ENCODE data around the gene COG2. TPM values are rescaled to one million over a fixed set of nuclear protein-coding genes. Genes with fewer than 3 reads are reported as not detected.

Gene COG2
- total RNA-seq, 1 experiment from 2014 or later = 35.4 TPM

- in situ Hi-C loops (cut with HindIII; ENCODE audit: low pct_unique_long_range_greater_than_20kb, low sequenced_read_pairs) = no loop called here
- no peak for DNase-seq (ENCODE audit: low read depth, low spot score)
These were observed 20.8 kb upstream of the COG2 start for GRCh38 chr1:230621324-230622030.

GRCh38 chr1:230622151-230622550 is 20.1 kb upstream of the COG2 start:
- DNase-seq (ENCODE audit: low read depth, low spot score) = no peak
- in situ Hi-C loops (cut with HindIII; ENCODE audit: low pct_unique_long_range_greater_than_20kb, low sequenced_read_pairs) = no loop called here

GRCh38 chr1:230624097-230624713 is 18.1 kb upstream of the COG2 start:
- DNase-seq (ENCODE audit: low read depth, low spot score) = no peak
- in situ Hi-C loops (cut with HindIII; ENCODE audit: low pct_unique_long_range_greater_than_20kb, low sequenced_read_pairs) = no loop called here

GRCh38 chr1:230626232-230626631 is 16.0 kb upstream of the COG2 start:
- in situ Hi-C loops (cut with HindIII; ENCODE audit: low pct_unique_long_range_greater_than_20kb, low sequenced_read_pairs) = no loop called here
- DNase-seq (ENCODE audit: low read depth, low spot score) = no peak

GRCh38 chr1:230627767-230628166 is 14.5 kb upstream of the COG2 start:
- in situ Hi-C loops (cut with HindIII; ENCODE audit: low pct_unique_long_range_greater_than_20kb, low sequenced_read_pairs) = no loop called here
- no peak for DNase-seq (ENCODE audit: low read depth, low spot score)

- in situ Hi-C loops (cut with HindIII; ENCODE audit: low pct_unique_long_range_greater_than_20kb, low sequenced_read_pairs) = no loop called here
These were observed 12.8 kb upstream of the COG2 start for GRCh38 chr1:230629511-230629910.

GRCh38 chr1:230631477-230631876 is 10.8 kb upstream of the COG2 start:
- in situ Hi-C loops (cut with HindIII; ENCODE audit: low pct_unique_long_range_greater_than_20kb, low sequenced_read_pairs) = no loop called here
- DNase-seq (ENCODE audit: low read depth, low spot score) = no peak

More at GRCh38 chr1:230629511-230629910, 12.8 kb upstream of the COG2 start:
- DNase-seq (ENCODE audit: low read depth, low spot score) = no peak

- in situ Hi-C loops (cut with HindIII; ENCODE audit: low pct_unique_long_range_greater_than_20kb, low sequenced_read_pairs) = no loop called here
- peak; percentile 76 for DNase-seq (ENCODE audit: low read depth, low spot score)
These were observed 9.9 kb upstream of the COG2 start for GRCh38 chr1:230632273-230632873.

GRCh38 chr1:230633469-230633868 is 8.8 kb upstream of the COG2 start:
- DNase-seq (ENCODE audit: low read depth, low spot score) = peak; percentile 22
- in situ Hi-C loops (cut with HindIII; ENCODE audit: low pct_unique_long_range_greater_than_20kb, low sequenced_read_pairs) = no loop called here

GRCh38 chr1:230634384-230634783 is 7.9 kb upstream of the COG2 start:
- in situ Hi-C loops (cut with HindIII; ENCODE audit: low pct_unique_long_range_greater_than_20kb, low sequenced_read_pairs) = no loop called here

GRCh38 chr1:230636575-230637148 is 5.6 kb upstream of the COG2 start:
- in situ Hi-C loops (cut with HindIII; ENCODE audit: low pct_unique_long_range_greater_than_20kb, low sequenced_read_pairs) = no loop called here
- no peak for DNase-seq (ENCODE audit: low read depth, low spot score)

More at GRCh38 chr1:230634384-230634783, 7.9 kb upstream of the COG2 start:
- DNase-seq (ENCODE audit: low read depth, low spot score) = no peak

GRCh38 chr1:230639714-230640209 is 2.5 kb upstream of the COG2 start:
- no peak for DNase-seq (ENCODE audit: low read depth, low spot score)
- in situ Hi-C loops (cut with HindIII; ENCODE audit: low pct_unique_long_range_greater_than_20kb, low sequenced_read_pairs) = no loop called here

- in situ Hi-C loops (cut with HindIII; ENCODE audit: low pct_unique_long_range_greater_than_20kb, low sequenced_read_pairs) = no loop called here
- no peak for DNase-seq (ENCODE audit: low read depth, low spot score)
These were observed 935 bp upstream of the COG2 start for GRCh38 chr1:230641346-230641745.

GRCh38 chr1:230641900-230642262 is 400 bp upstream of the COG2 start:
- in situ Hi-C loops (cut with HindIII; ENCODE audit: low pct_unique_long_range_greater_than_20kb, low sequenced_read_pairs) = no loop called here
- DNase-seq (ENCODE audit: low read depth, low spot score) = no peak

- peak; percentile 11 for DNase-seq (ENCODE audit: low read depth, low spot score)
- in situ Hi-C loops (cut with HindIII; ENCODE audit: low pct_unique_long_range_greater_than_20kb, low sequenced_read_pairs) = no loop called here
These were observed 1.6 kb downstream of the COG2 start for GRCh38 chr1:230643908-230644307.

GRCh38 chr1:230646710-230647302 is 4.5 kb downstream of the COG2 start:
- in situ Hi-C loops (cut with HindIII; ENCODE audit: low pct_unique_long_range_greater_than_20kb, low sequenced_read_pairs) = no loop called here
- DNase-seq (ENCODE audit: low read depth, low spot score) = no peak

GRCh38 chr1:230647321-230647720 is 5.0 kb downstream of the COG2 start:
- no peak for DNase-seq (ENCODE audit: low read depth, low spot score)
- in situ Hi-C loops (cut with HindIII; ENCODE audit: low pct_unique_long_range_greater_than_20kb, low sequenced_read_pairs) = no loop called here

- no peak for DNase-seq (ENCODE audit: low read depth, low spot score)
- in situ Hi-C loops (cut with HindIII; ENCODE audit: low pct_unique_long_range_greater_than_20kb, low sequenced_read_pairs) = no loop called here
These were observed 5.8 kb downstream of the COG2 start for GRCh38 chr1:230648114-230648513.

All from SK-MEL-5 (cell line).